Islet of Langerhans (tissue), 1 donor: Measurements from ENCODE around the gene SPTAN1.

ENCODE experiments used
- FAIRE-seq: peaks from one replicate; lab custom pipeline; 2011; peaks lifted over from hg19 to GRCh38; lab: Jason Lieb, UNC

SPTAN1 gene

GRCh38 chr9:128675382-128675781, 123.0 kb downstream of the SPTAN1 start:
- FAIRE-seq: no peak

DNA sequence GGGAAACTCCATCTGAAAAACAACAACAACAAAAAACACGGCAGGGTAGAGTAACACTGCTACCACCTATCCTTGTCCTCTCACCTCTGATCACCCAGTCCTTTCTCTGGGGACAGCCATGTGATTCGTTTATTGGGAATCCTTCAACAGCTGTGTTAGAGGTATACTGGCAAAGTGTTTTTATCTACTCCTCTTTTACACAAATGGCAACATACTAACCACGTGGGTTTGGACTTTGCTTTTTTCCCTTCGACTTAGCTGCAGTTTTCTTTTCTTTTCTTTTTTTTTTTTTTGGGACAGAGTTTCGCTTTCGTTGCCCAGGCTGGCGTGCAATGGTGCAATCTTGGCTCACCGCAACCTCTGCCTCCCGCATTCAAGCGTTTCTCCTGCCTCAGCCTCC, 125.4 kb downstream of the SPTAN1 start:
- no peak for FAIRE-seq
